DND-41 (cell line): Measurements from ENCODE around the gene SDCCAG8.

Source experiments
- ATAC-seq: fragments of 200-7000 bp; cut with Tn5 transposase; 3 replicates; pipeline ENCODE4 v1.9.1; 2021; ENCODE audit warnings: low read depth; ENCODE audit not compliant: insufficient read depth
- DNase-seq: peaks from one replicate; pipeline ENCODE4 v3.0.0-alpha.2; 2020
- H2AFZ ChIP-seq: 2 replicates; pipeline ENCODE4 v1.6.0; 2012; ENCODE audit warnings: low read depth, low read length
- H3K27ac ChIP-seq: 2 replicates; pipeline ENCODE4 v1.5.1; 2012; ENCODE audit warnings: low read length, inconsistent platforms
- H3K27me3 ChIP-seq: fragments of 200-600 bp; sonication (generic); 2 replicates; pipeline ENCODE4 v1.6.0; 2012; ENCODE audit warnings: low read length, mild to moderate bottlenecking, inconsistent platforms; ENCODE audit not compliant: insufficient read depth, poor library complexity
- H3K36me3 ChIP-seq: 2 replicates; pipeline ENCODE4 v1.5.1; 2012; ENCODE audit warnings: low read length, inconsistent platforms; ENCODE audit not compliant: insufficient read depth
- H3K4me1 ChIP-seq: 2 replicates; pipeline ENCODE4 v1.5.1; 2012; ENCODE audit warnings: mild to moderate bottlenecking, low read length; ENCODE audit not compliant: insufficient read depth
- H3K4me2 ChIP-seq: 2 replicates; pipeline ENCODE4 v1.6.0; 2012; ENCODE audit warnings: mild to moderate bottlenecking, moderate library complexity, low read length, inconsistent platforms; ENCODE audit not compliant: insufficient read depth
- H3K4me3 ChIP-seq, 2 experiments: fragments of 200-600 bp in 1 of 2; shearing (Covaris generic) in 1 of 2; 2 replicates each; pipeline ENCODE4 v1.5.1; 2012 to 2016; ENCODE audit warnings: inconsistent platforms in 2 of 2, low read length in 2 of 2, mild to moderate bottlenecking in 2 of 2, low read depth in 1 of 2, moderate library complexity in 1 of 2
- H3K79me2 ChIP-seq: 2 replicates; pipeline ENCODE4 v1.6.0; 2012; ENCODE audit warnings: low read length, inconsistent platforms; ENCODE audit not compliant: insufficient read depth
- H3K9ac ChIP-seq: 2 replicates; pipeline ENCODE4 v1.6.0; 2012; ENCODE audit warnings: low read depth, mild to moderate bottlenecking, inconsistent platforms, low read length, moderate library complexity
- H3K9me3 ChIP-seq: 2 replicates; pipeline ENCODE4 v1.5.1; 2012; ENCODE audit warnings: low read length, moderate library complexity, mild to moderate bottlenecking, inconsistent platforms; ENCODE audit not compliant: insufficient read depth, severe bottlenecking
- H4K20me1 ChIP-seq: 2 replicates; pipeline ENCODE4 v1.6.0; 2012; ENCODE audit warnings: low read length; ENCODE audit not compliant: insufficient read depth
- EZH2 ChIP-seq: IDR thresholded peaks from 3 replicates; pipeline ENCODE4 v1.6.1; 2012; ENCODE audit warnings: borderline replicate concordance, low read depth, mild to moderate bottlenecking, moderate library complexity, low read length, inconsistent platforms; ENCODE audit not compliant: severe bottlenecking
- TF ChIP-seq, protein P1 (sequence below): IDR thresholded peaks from 2 replicates; pipeline ENCODE4 v1.5.1; 2012; ENCODE audit warnings: borderline replicate concordance, low read length, moderate library complexity, mild to moderate bottlenecking; ENCODE audit not compliant: poor library complexity, severe bottlenecking; ENCODE audit errors: extremely low read depth

The SDCCAG8 gene

DNA sequence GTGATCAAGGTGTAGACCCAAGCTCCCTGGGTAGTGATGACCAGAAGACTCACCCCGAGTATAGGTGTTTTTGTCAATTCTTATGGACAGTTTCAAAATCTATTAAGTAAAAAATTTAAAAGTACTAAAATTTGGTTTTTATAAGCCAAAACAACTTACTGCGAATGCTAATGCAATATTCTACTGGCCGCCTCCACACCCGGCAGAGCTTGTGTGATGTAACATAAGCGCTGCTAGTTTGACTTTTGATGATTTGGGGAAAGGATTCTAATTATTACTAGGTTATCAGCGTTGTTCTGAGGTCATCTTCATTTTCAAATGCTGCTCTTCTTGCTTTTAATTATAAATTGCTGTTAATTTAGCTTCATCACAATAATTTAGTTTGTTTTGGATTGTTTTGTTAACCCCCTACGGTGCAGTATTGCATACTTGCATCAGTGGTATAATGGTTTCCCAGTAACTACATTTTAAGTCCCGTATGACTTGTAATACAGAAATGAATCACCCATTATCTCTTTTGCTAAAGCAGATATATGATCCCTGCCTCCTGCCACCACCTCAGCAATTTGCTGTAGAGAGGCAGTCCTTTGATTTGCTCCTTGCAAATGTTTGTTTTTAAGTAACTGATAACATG, 178.0 kb downstream of the SDCCAG8 start:
- Histone ChIP-seq H4K20me1 (no peaks in the 10 kb centered on the region), H3K27me3 (no peaks in the 10 kb centered on the region), H3K9me3 (no peaks in the 10 kb centered on the region), H3K36me3 (no peaks in the 10 kb centered on the region), H2AFZ (no peak overlapping the region), H3K4me1 (peaks cover 9% of the 10 kb centered on the region; the same call in 1 of the 2 replicates), H3K9ac (no peak overlapping the region), H3K27ac (no peak overlapping the region), H3K79me2 (no peaks in the 10 kb centered on the region), H3K4me2 (no peak overlapping the region), H3K4me3 (no peak overlapping the region)
- ATAC-seq (no peak), DNase-seq (no peak)
- TF ChIP-seq, protein P1, sequence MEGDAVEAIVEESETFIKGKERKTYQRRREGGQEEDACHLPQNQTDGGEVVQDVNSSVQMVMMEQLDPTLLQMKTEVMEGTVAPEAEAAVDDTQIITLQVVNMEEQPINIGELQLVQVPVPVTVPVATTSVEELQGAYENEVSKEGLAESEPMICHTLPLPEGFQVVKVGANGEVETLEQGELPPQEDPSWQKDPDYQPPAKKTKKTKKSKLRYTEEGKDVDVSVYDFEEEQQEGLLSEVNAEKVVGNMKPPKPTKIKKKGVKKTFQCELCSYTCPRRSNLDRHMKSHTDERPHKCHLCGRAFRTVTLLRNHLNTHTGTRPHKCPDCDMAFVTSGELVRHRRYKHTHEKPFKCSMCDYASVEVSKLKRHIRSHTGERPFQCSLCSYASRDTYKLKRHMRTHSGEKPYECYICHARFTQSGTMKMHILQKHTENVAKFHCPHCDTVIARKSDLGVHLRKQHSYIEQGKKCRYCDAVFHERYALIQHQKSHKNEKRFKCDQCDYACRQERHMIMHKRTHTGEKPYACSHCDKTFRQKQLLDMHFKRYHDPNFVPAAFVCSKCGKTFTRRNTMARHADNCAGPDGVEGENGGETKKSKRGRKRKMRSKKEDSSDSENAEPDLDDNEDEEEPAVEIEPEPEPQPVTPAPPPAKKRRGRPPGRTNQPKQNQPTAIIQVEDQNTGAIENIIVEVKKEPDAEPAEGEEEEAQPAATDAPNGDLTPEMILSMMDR = no peak
- TF ChIP-seq EZH2 = no peak

DNA sequence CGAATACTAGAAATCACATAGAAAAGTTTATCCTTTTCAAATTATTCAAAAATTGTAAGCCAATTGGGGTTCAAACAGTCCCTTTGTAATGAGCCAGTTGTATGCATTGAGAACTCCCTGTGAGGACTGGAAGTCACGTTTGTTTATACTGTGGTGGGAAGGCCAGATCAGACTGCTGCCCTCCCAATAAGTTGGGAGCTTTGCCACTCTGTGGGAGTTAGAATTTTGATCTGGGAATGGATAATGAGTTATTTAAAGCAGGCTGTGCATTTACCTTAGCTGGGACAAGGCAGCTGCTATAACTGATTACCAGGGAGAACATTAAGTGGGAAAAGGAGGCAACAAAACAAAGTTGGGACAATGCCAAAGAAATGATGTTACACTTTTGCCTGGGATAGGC, 178.8 kb downstream of the SDCCAG8 start:
- no peak for DNase-seq
- no peaks in the 10 kb centered on the region for H3K27me3 ChIP-seq

DNA sequence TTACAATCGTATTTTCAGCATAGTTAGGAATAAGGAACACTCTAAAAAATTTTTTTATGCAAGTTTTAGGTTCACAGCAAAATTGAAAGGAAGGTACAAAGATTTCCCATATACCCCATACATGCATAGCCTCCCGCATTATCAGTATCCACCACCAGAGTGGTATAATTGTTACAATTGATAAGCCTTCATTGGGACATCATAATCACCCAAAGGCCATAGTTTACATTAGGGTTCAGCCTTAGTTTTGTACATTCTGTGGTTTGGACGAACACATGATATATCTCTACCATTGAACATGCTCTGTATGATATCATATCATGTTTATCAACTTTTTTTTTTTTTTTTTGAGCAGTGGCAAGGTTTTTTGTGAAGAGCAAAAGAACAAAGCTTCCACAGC, 180.0 kb downstream of the SDCCAG8 start:
- Histone ChIP-seq H3K4me1 (0 out of 2 replicates have a peak, but pooled peaks cover 2% of the 10 kb centered on the region), H3K9me3 (no peaks in the 10 kb centered on the region), H3K36me3 (no peaks in the 10 kb centered on the region), H3K9ac (no peak overlapping the region), H3K4me2 (no peak overlapping the region), H3K4me3 (no peak overlapping the region), H3K27ac (no peak overlapping the region), H3K27me3 (no peaks in the 10 kb centered on the region), H3K79me2 (no peaks in the 10 kb centered on the region), H4K20me1 (no peaks in the 10 kb centered on the region), H2AFZ (no peak overlapping the region)
- ATAC-seq = no peak
- TF ChIP-seq, protein P1 = peak; percentile 19
- no peak for TF ChIP-seq EZH2
- no peak for DNase-seq

More for the DNA sequence above, 178.8 kb downstream of the SDCCAG8 start:
- Histone ChIP-seq H3K4me3 (no peak overlapping the region), H3K9ac (no peak overlapping the region), H3K4me1 (0 out of 2 replicates have a peak, but pooled peaks cover 2% of the 10 kb centered on the region), H3K79me2 (no peaks in the 10 kb centered on the region), H3K9me3 (no peaks in the 10 kb centered on the region), H4K20me1 (no peaks in the 10 kb centered on the region), H3K4me2 (no peak overlapping the region), H3K27ac (no peak overlapping the region), H2AFZ (no peak overlapping the region), H3K36me3 (no peaks in the 10 kb centered on the region)
- TF ChIP-seq, protein P1 = no peak
- TF ChIP-seq EZH2 = no peak
- no peak for ATAC-seq
